ENCODE measurements around the gene BRINP1.

Gene BRINP1

GRCh38 chr9:119213471-119213870, 155.8 kb downstream of the BRINP1 start:
- H3K9me3 ChIP-seq (ENCODE audit: insufficient read depth, low read length): no peaks in the 10 kb centered on the region
- no peak overlapping the region for H3K4me3 ChIP-seq (ENCODE audit: insufficient read depth, low read length, poor library complexity, severe bottlenecking)
- H3K4me2 ChIP-seq (ENCODE audit: low read depth, low read length, poor library complexity, severe bottlenecking): no peak overlapping the region
- H3K36me3 ChIP-seq (ENCODE audit: low read length): no peaks in the 10 kb centered on the region
- H3K79me2 ChIP-seq (ENCODE audit: insufficient read depth, low read length): no peaks in the 10 kb centered on the region
- no peak overlapping the region for H3K27ac ChIP-seq (ENCODE audit: low read depth, low read length)
- no peaks in the 10 kb centered on the region for H3K9me2 ChIP-seq (replicated peaks; ENCODE audit: insufficient read depth, low read length)
- no peaks in the 10 kb centered on the region for H3F3A ChIP-seq (ENCODE audit: insufficient read depth)
- TF ChIP-seq EZH2phosphoT487 (conservative IDR thresholded peaks at IDR 0.05; ENCODE audit: low read length) (no peak), CTCF (IDR thresholded peaks at IDR 0.05; ENCODE audit: insufficient read depth, low read length, poor library complexity, severe bottlenecking) (no peak)
- H2AFZ ChIP-seq (ENCODE audit: low read depth, low read length, severe bottlenecking): no peak overlapping the region
- no peaks in the 10 kb centered on the region for H3K27me3 ChIP-seq (ENCODE audit: low read length)
- no peaks in the 10 kb centered on the region for H4K20me1 ChIP-seq (ENCODE audit: low read depth, low read length)
- no peak overlapping the region for H3K9ac ChIP-seq (ENCODE audit: low read length)

GRCh38 chr9:119197893-119198607, 171.2 kb downstream of the BRINP1 start:
- H2AFZ ChIP-seq (ENCODE audit: low read depth, low read length, severe bottlenecking): no peak overlapping the region
- H3K4me2 ChIP-seq (ENCODE audit: low read depth, low read length, poor library complexity, severe bottlenecking): no peak overlapping the region
- H3K36me3 ChIP-seq (ENCODE audit: low read length): no peaks in the 10 kb centered on the region
- no peaks in the 10 kb centered on the region for H3K27me3 ChIP-seq (ENCODE audit: low read length)
- no peaks in the 10 kb centered on the region for H4K20me1 ChIP-seq (ENCODE audit: low read depth, low read length)
- no peak overlapping the region for H3K9ac ChIP-seq (ENCODE audit: low read length)
- no peak overlapping the region for H3K27ac ChIP-seq (ENCODE audit: low read depth, low read length)
- no peaks in the 10 kb centered on the region for H3K79me2 ChIP-seq (ENCODE audit: insufficient read depth, low read length)
- H3F3A ChIP-seq (ENCODE audit: insufficient read depth): no peaks in the 10 kb centered on the region
- no peaks in the 10 kb centered on the region for H3K9me2 ChIP-seq (replicated peaks; ENCODE audit: insufficient read depth, low read length)
- no peaks in the 10 kb centered on the region for H3K9me3 ChIP-seq (ENCODE audit: insufficient read depth, low read length)
- TF ChIP-seq EZH2phosphoT487 (conservative IDR thresholded peaks at IDR 0.05; ENCODE audit: low read length) (no peak), CTCF (IDR thresholded peaks at IDR 0.05; ENCODE audit: insufficient read depth, low read length, poor library complexity, severe bottlenecking) (no peak)
- H3K4me3 ChIP-seq (ENCODE audit: insufficient read depth, low read length, poor library complexity, severe bottlenecking): no peak overlapping the region

- Histone ChIP-seq H4K20me1 (ENCODE audit: low read depth, low read length) (no peaks in the 10 kb centered on the region), H3K9ac (ENCODE audit: low read length) (no peak overlapping the region), H3K27ac (ENCODE audit: low read depth, low read length) (no peak overlapping the region), H3K36me3 (ENCODE audit: low read length) (no peaks in the 10 kb centered on the region), H3K79me2 (ENCODE audit: insufficient read depth, low read length) (no peaks in the 10 kb centered on the region), H3K9me2 (replicated peaks; ENCODE audit: insufficient read depth, low read length) (no peaks in the 10 kb centered on the region), H3K9me3 (ENCODE audit: insufficient read depth, low read length) (no peaks in the 10 kb centered on the region), H3F3A (ENCODE audit: insufficient read depth) (no peaks in the 10 kb centered on the region), H3K4me3 (ENCODE audit: insufficient read depth, low read length, poor library complexity, severe bottlenecking) (no peak overlapping the region), H3K27me3 (ENCODE audit: low read length) (no peaks in the 10 kb centered on the region), H2AFZ (ENCODE audit: low read depth, low read length, severe bottlenecking) (no peak overlapping the region), H3K4me2 (ENCODE audit: low read depth, low read length, poor library complexity, severe bottlenecking) (no peak overlapping the region)
- TF ChIP-seq EZH2phosphoT487 (conservative IDR thresholded peaks at IDR 0.05; ENCODE audit: low read length): no peak
- no peak for TF ChIP-seq CTCF (IDR thresholded peaks at IDR 0.05; ENCODE audit: insufficient read depth, low read length, poor library complexity, severe bottlenecking)
These were observed 173.7 kb downstream of the BRINP1 start for GRCh38 chr9:119195521-119195920.
